ENCODE measurements around the gene LRP2. TPM values are rescaled to one million over a fixed set of nuclear protein-coding genes. Genes with fewer than 3 reads are reported as not detected.

The LRP2 gene
- total RNA-seq, 2 experiments from 2014 or later = 0.25 to 0.62 TPM

DNA sequence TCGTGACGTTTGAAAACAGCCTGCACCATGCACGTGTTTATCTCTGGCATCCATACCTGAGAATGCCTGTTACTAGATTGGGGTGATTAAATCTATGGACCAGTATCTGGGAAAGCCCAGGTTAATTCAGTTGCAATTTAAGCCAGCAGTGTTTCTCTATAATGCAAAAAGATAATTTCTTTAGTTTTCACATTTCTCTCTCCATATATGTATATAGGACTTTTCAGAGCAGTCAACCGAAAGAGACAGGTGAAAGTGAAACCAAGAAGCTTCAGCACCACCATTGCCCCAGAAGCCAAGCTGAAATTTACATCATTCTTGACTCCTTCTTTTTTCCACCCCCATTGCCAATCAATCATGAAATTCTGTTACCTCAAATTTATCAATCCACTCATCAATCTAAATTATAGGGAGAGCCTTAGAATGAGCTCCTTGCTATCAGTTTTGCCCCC is 2.7 kb upstream of the LRP2 start:
- no peaks in the 10 kb centered on the region for H3K36me3 Mint-ChIP-seq (ENCODE audit: low read depth)
- H3K27me3 Mint-ChIP-seq (ENCODE audit: low read depth) = peaks cover 28% of the 10 kb centered on the region
- peaks cover 32% of the 10 kb centered on the region for H3K4me1 Mint-ChIP-seq (ENCODE audit: low read depth)
- no peak overlapping the region for H3K27ac Mint-ChIP-seq
- CTCF ChIA-PET = no interaction called here
- H3K9me3 Mint-ChIP-seq = peaks cover 3% of the 10 kb centered on the region
- intact Hi-C loops (cut with micrococcal nuclease) = loop anchor here (2.0 to 10.0 kb wide), 3 partner anchors 114 to 460 kb away; partner anchors contain the start of genes BBS5, CFAP210, METTL5 and PHOSPHO2
- H3K4me3 Mint-ChIP-seq = peak overlapping the region; percentile 84
- DNase-seq = peak; percentile 7

DNA sequence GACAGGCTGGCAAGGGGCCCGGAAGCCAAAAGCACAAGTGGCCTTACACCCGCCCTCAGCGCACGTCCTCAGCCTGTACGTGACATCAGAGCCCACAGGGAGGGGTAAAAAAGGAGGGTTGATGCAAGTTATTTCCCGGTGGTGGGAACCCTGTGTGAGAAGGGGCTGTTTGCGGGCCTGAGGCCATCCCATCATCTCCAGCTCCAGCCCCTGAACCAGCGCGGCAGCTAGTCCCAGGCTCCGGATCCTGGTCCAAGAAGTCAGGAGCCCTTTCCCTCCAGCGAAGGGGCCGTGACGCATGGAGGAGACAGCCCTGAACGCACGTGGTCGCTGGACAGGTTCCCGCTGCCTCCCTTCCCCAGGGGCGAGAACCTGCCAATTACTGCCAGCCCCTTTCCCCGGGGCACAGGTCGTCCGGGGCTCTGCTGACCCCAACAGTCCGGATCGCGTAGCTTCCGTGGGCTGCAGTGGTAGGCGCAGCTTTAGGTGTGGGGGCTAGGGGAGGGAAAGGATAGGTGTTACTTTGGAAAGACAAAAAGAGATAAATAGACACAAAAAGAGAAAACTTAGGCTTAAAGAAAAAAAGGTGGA is 1.3 kb upstream of the LRP2 start:
- H3K4me3 Mint-ChIP-seq = peak overlapping the region; percentile 84
- peaks cover 32% of the 10 kb centered on the region for H3K4me1 Mint-ChIP-seq (ENCODE audit: low read depth)
- H3K9me3 Mint-ChIP-seq = no peaks in the 10 kb centered on the region
- peaks cover 31% of the 10 kb centered on the region for H3K27me3 Mint-ChIP-seq (ENCODE audit: low read depth)
- CTCF ChIA-PET = interaction anchor here (1.1 kb wide), 1 partner anchor 225 kb away, joined by 3 read pairs; no protein-coding TSS in a partner anchor
- intact Hi-C loops (cut with micrococcal nuclease) = loop anchor here (2.0 to 10.0 kb wide), 4 partner anchors 115 to 461 kb away; partner anchors contain the start of genes BBS5, CFAP210, METTL5 and PHOSPHO2
- H3K36me3 Mint-ChIP-seq (ENCODE audit: low read depth) = no peaks in the 10 kb centered on the region
- H3K27ac Mint-ChIP-seq = peak overlapping the region; percentile 57
- peak; percentile 63 for DNase-seq

DNA sequence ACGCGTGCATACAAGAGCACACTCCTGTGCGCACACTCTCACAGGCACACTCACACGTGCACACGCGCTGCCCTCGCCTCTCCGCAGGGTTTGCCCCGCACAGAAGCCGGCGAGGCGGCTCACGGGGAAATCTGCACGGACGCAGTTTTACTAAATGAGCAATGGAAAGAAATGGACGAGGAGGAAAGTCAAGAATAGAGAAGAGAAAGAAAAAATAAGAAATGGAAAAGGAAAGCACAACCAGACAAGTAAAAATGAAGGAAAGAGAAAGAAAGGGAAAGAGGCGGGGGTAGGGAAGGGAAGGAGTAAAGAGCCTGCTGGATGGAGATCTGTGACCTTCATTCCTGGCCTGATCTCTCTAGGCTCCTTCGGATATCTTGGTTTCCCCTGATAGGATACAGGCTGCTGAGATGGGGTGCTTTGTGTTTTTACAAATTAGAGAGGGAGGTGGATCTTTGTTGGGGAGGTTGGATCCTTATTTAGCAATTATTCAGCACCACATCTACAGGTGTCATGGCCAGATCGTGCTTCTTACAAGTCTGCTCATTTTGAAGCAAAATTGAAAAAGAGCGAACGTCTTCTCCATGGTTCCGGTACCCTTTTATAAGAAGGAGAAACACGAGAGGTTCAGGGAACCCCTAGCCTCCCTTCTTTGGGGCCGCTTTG is 693 bp upstream of the LRP2 start:
- Mint-ChIP-seq H3K27me3 (ENCODE audit: low read depth) (peaks cover 34% of the 10 kb centered on the region), H3K4me3 (peak overlapping the region; percentile 84), H3K36me3 (ENCODE audit: low read depth) (no peaks in the 10 kb centered on the region), H3K27ac (no peak overlapping the region), H3K9me3 (no peaks in the 10 kb centered on the region), H3K4me1 (ENCODE audit: low read depth) (peaks cover 32% of the 10 kb centered on the region)
- intact Hi-C loops (cut with micrococcal nuclease) = loop anchor here (2.0 to 10.0 kb wide), 3 partner anchors 254 to 462 kb away; partner anchors contain the start of genes CFAP210, METTL5, PHOSPHO2 and UBR3
- CTCF ChIA-PET = interaction anchor here (1.1 kb wide), 1 partner anchor 224 kb away, joined by 3 read pairs; no protein-coding TSS in a partner anchor
- no peak for DNase-seq

DNA sequence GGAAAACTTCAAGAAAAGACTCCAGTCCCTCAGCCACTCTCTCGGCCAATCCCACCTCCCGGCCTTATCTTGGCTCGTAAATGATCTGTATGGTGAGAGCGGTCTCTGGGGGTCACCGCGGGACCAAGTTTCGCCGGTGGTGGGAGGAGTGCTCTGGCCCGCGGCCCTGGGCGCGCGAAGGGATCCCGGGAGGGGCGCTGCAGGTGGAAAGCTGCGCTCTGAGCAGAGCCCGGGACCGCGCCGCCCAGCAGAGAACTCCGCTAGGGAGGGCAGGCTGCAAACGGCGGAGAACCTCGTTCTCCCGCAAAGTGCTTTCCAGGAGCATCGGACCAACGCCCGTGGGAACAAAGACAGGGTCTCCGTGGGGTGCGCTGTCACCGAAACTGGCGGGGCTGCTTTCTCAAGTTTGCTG is 622 bp downstream of the LRP2 start:
- Mint-ChIP-seq H3K4me1 (ENCODE audit: low read depth) (peaks cover 32% of the 10 kb centered on the region), H3K4me3 (peak overlapping the region; percentile 42), H3K36me3 (ENCODE audit: low read depth) (no peaks in the 10 kb centered on the region), H3K27ac (no peak overlapping the region), H3K9me3 (no peaks in the 10 kb centered on the region), H3K27me3 (ENCODE audit: low read depth) (peaks cover 40% of the 10 kb centered on the region)
- CTCF ChIA-PET = interaction anchor here (0.6 kb wide), 1 partner anchor 228 kb away, joined by 3 read pairs; no protein-coding TSS in a partner anchor
- intact Hi-C loops (cut with micrococcal nuclease) = loop anchor here (2.0 to 10.0 kb wide), 3 partner anchors 253 to 463 kb away; partner anchors contain the start of genes CFAP210, METTL5, PHOSPHO2 and UBR3
- peak; percentile 13 for DNase-seq

DNA sequence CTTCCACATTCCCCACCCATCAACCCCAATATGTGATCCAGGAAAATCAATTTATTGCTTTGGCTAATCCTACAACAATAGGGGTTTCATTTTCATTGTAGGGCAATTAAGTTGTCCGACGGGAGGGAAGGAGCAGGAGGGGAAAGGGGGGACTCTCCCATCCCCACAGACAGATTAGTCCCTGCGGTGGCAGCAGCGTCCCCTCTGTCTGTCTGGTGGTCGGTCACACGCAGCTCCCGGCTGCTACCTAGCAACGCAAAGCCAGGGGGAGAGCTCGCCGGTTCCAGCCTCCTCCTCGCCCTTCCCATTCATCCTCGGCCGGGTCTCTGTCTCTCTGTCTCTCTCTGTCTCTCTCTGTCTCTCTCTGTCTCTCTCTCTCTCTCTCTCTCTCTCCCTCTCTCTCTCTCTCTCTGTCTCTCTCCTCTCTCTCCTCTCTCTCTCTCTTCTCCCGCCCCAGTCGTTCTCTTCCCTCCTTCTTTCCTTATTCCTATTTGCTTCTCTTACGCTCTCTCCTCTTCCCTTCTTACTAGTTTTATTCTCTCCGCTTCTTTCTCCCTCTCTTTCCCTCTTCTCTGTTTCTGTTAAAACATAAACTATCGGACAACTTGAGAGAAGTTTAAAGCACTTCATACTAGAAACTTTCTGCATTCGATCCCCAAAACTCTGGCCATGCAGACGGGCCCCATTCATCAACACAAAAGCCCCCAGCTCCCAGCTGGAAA is 1.2 kb downstream of the LRP2 start:
- no peaks in the 10 kb centered on the region for H3K9me3 Mint-ChIP-seq
- peaks cover 40% of the 10 kb centered on the region for H3K27me3 Mint-ChIP-seq (ENCODE audit: low read depth)
- H3K27ac Mint-ChIP-seq = no peak overlapping the region
- CTCF ChIA-PET = interaction anchor here (0.6 kb wide), 1 partner anchor 228 kb away, joined by 3 read pairs; no protein-coding TSS in a partner anchor
- H3K4me1 Mint-ChIP-seq (ENCODE audit: low read depth) = peaks cover 32% of the 10 kb centered on the region
- H3K4me3 Mint-ChIP-seq = peak overlapping the region; percentile 42
- intact Hi-C loops (cut with micrococcal nuclease) = loop anchor here (10.0 kb wide), 2 partner anchors 334 to 464 kb away; partner anchors contain the start of genes CFAP210, METTL5, PHOSPHO2 and UBR3
- DNase-seq = no peak
- no peaks in the 10 kb centered on the region for H3K36me3 Mint-ChIP-seq (ENCODE audit: low read depth)

DNA sequence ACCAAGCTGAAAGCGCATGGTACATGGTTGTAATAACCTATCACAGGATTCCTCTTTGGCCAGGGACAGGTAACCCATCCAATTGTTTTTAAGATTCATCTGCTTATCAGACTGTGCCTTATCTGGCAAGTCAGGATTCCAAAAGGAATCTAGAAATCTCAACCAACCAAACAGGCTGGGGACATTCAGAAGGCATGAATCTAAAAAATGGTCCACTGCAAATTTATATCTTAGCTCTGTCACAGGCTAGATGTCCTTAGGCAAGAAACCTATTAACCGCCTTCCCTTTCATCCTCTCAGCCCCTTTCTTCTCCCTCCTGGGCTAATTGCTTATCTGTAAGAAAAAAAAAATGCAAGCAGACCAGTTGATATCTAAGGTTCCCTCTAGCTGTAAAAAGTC is 4.3 kb downstream of the LRP2 start:
- H3K27me3 Mint-ChIP-seq (ENCODE audit: low read depth) = peaks cover 33% of the 10 kb centered on the region
- no peak overlapping the region for H3K27ac Mint-ChIP-seq
- DNase-seq = no peak
- no peaks in the 10 kb centered on the region for H3K9me3 Mint-ChIP-seq
- intact Hi-C loops (cut with micrococcal nuclease) = no loop called here
- H3K36me3 Mint-ChIP-seq (ENCODE audit: low read depth) = no peaks in the 10 kb centered on the region
- CTCF ChIA-PET = no interaction called here
- no peak overlapping the region for H3K4me3 Mint-ChIP-seq
- H3K4me1 Mint-ChIP-seq (ENCODE audit: low read depth) = peaks cover 15% of the 10 kb centered on the region

DNA sequence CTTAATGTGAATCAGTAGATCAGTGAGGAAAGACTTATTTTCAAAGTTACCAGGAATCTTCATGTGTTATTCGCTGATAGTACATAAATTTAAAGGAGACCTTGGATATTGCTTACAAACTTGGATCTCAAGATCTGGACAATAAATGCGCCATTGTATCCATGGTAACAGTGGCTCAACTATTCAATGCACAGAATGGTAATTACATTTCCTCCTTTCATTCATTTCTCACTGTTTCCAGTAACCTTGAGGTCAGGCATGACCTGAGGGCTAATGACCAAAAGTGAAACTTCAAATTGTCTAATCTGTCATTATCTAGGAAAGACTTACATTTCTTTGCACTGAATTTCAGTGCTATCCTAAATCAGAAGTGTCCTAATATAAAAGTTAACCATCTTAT is 8.1 kb downstream of the LRP2 start:
- peaks cover 10% of the 10 kb centered on the region for H3K27me3 Mint-ChIP-seq (ENCODE audit: low read depth)
- intact Hi-C loops (cut with micrococcal nuclease) = no loop called here
- H3K36me3 Mint-ChIP-seq (ENCODE audit: low read depth) = no peaks in the 10 kb centered on the region
- DNase-seq = no peak
- H3K9me3 Mint-ChIP-seq = no peaks in the 10 kb centered on the region
- H3K4me1 Mint-ChIP-seq (ENCODE audit: low read depth) = no peaks in the 10 kb centered on the region
- no peak overlapping the region for H3K4me3 Mint-ChIP-seq
- no peak overlapping the region for H3K27ac Mint-ChIP-seq
- CTCF ChIA-PET = no interaction called here

DNA sequence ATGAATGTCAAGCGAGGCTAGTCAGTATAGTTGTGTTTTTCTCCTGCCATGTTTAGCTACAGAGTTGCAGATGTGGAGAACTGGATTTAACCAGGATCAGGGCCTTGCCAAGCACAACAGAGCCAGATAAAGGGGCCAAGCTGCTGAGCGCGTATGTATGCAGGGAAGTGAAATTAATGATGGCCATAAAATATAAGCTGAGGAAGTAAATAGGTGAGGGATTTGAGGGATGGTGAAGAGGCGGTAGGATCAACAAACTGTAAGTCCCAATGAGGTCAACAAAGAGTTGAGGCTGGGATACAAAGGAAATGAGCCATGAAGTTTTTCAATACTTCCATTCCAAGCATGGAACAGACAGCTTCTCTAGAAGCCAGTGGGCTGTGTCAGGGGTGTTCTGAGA is 10.6 kb downstream of the LRP2 start:
- Mint-ChIP-seq H3K9me3 (no peaks in the 10 kb centered on the region), H3K4me1 (ENCODE audit: low read depth) (no peaks in the 10 kb centered on the region), H3K27me3 (ENCODE audit: low read depth) (peaks cover 5% of the 10 kb centered on the region), H3K27ac (no peak overlapping the region), H3K36me3 (ENCODE audit: low read depth) (no peaks in the 10 kb centered on the region), H3K4me3 (no peak overlapping the region)
- intact Hi-C loops (cut with micrococcal nuclease) = no loop called here
- CTCF ChIA-PET = no interaction called here
- no peak for DNase-seq

DNA sequence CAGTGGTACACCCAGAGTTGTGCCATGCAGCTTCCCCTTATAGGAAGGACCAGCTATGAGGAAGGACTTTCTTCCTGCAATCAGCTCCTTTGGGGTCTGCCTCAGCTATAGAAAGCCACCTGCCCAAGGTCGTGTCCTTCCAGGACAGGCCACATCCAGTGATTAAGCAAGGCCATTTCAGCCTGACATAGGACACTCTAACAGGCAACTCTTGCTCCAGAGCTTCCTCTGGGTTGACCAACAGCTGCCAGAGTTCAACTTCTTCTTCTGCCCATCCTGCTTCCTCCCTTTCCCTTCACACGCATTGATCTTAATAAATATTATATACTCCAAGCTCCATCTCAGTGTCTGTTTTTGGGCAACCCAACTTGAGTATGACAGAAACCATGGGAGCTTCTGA is 12.8 kb downstream of the LRP2 start:
- intact Hi-C loops (cut with micrococcal nuclease) = no loop called here
- H3K27ac Mint-ChIP-seq = no peak overlapping the region
- CTCF ChIA-PET = no interaction called here
- H3K4me3 Mint-ChIP-seq = no peak overlapping the region
- H3K27me3 Mint-ChIP-seq (ENCODE audit: low read depth) = peaks cover 5% of the 10 kb centered on the region
- H3K4me1 Mint-ChIP-seq (ENCODE audit: low read depth) = no peaks in the 10 kb centered on the region
- no peaks in the 10 kb centered on the region for H3K9me3 Mint-ChIP-seq
- no peak for DNase-seq
- H3K36me3 Mint-ChIP-seq (ENCODE audit: low read depth) = no peaks in the 10 kb centered on the region

DNA sequence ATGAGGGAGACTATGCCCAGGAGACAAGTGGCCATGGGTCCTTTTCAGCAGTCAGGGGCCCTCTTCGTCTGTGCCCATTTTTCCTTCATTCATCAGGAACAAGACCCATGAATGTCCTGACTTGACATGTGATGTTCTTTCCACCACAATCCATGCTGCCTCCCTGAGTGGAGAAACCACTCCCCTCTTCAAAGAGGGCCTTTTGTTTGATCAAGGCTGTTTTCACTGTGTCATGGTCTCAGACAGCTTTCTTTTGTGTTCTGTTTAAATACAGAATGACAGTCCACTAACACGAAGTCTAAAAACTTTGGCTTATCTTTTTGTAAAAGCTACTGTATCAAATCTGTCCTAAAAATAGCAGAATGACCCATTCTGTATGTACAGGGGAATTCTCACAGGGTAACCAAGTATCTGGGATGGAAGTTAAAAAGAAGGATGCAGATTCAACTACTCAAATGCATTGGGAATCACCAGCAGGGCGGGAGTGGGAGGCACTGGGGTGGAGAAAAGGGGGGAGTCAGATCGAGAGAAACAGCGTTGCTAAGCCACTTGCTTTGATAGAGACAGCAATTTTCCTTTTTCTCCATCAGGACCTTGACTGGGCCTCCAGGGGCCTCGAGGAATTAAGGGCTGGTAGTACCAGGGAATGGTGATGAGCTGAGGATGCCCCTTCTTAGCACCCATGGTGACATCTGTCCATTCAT is 13.9 kb downstream of the LRP2 start:
- no peak overlapping the region for H3K4me3 Mint-ChIP-seq
- no peaks in the 10 kb centered on the region for H3K36me3 Mint-ChIP-seq (ENCODE audit: low read depth)
- H3K4me1 Mint-ChIP-seq (ENCODE audit: low read depth) = no peaks in the 10 kb centered on the region
- CTCF ChIA-PET = no interaction called here
- no peaks in the 10 kb centered on the region for H3K9me3 Mint-ChIP-seq
- no peak overlapping the region for H3K27ac Mint-ChIP-seq
- no peak for DNase-seq
- intact Hi-C loops (cut with micrococcal nuclease) = no loop called here
- peaks cover 5% of the 10 kb centered on the region for H3K27me3 Mint-ChIP-seq (ENCODE audit: low read depth)

DNA sequence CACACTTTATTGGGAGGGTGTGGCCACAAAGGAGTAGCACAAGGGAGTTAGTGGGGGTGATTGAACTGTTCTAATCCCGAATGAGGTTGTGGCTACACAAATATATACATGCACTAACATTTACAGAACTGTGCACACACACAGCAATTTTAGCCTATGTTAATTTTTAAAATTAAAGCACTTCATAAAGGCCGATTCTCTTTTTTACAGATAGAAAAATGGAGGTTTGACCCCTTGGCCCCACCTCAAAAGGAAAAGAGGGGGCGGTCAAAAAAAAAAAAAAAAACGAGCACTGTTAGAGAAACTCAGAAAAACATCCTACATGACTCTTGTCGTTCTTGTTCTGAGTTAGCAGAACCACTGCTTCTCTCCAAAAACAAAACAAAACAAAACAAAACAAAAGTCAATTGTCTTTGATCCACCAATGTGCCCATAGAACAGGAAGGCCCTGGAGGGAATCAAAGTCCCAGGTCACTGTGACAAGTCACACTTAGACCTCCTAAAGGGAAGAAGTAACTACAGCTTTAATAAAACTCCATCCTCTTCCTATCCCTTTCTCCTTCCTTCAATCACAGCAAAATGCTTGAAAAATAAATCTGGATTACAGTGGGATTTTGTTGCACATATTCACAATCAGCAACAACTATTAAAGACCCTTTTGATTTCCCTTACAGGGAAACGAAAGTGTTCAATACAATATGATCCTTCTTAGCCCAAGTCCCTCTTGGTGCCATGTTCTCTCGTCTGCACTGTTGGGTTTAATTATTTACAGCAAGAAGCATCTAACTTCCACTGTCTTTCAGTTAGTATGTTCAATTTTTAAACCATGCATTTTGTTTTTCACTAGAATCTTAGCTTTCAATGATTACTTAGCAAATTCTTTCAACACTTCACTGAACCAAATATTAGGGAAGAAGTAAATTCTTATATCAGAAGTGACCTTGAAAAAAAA is 16.6 kb downstream of the LRP2 start:
- intact Hi-C loops (cut with micrococcal nuclease) = no loop called here
- peaks cover 6% of the 10 kb centered on the region for H3K27me3 Mint-ChIP-seq (ENCODE audit: low read depth)

More for the DNA sequence above, 16.6 kb downstream of the LRP2 start:
- no peaks in the 10 kb centered on the region for H3K9me3 Mint-ChIP-seq
- H3K4me3 Mint-ChIP-seq = no peak overlapping the region
- H3K4me1 Mint-ChIP-seq (ENCODE audit: low read depth) = no peaks in the 10 kb centered on the region
- H3K36me3 Mint-ChIP-seq (ENCODE audit: low read depth) = no peaks in the 10 kb centered on the region
- no peak for DNase-seq
- no peak overlapping the region for H3K27ac Mint-ChIP-seq
- CTCF ChIA-PET = no interaction called here
